Ramos (cell line): ENCODE data around the gene NRXN3.

Experiments used
- in situ Hi-C: fragments of 300-500 bp; cut with MboI; formaldehyde crosslinking; loops from one replicate; pipeline ENCODE4 v1.14.3; 2022; ENCODE audit warnings: low sequenced_read_pairs; ENCODE audit not compliant: unreplicated experiment

Gene NRXN3

GRCh38 chr14:78232231-78233000 lies 62.2 kb downstream of the NRXN3 start:
- in situ Hi-C loops: no loop called here

GRCh38 chr14:78238141-78238540 lies 68.0 kb downstream of the NRXN3 start:
- in situ Hi-C loops: no loop called here

GRCh38 chr14:78240567-78240966 lies 70.4 kb downstream of the NRXN3 start:
- in situ Hi-C loops: no loop called here

- in situ Hi-C loops: no loop called here
These were observed 71.9 kb downstream of the NRXN3 start for GRCh38 chr14:78242086-78242485.

GRCh38 chr14:78243187-78243586 lies 73.0 kb downstream of the NRXN3 start:
- in situ Hi-C loops: no loop called here

- in situ Hi-C loops: no loop called here
These were observed 75.1 kb downstream of the NRXN3 start for GRCh38 chr14:78245238-78245637.

GRCh38 chr14:78248501-78249090 lies 78.4 kb downstream of the NRXN3 start:
- in situ Hi-C loops: no loop called here

- in situ Hi-C loops: no loop called here
These were observed 81.1 kb downstream of the NRXN3 start for GRCh38 chr14:78251308-78251707.

GRCh38 chr14:78253986-78254385 lies 83.8 kb downstream of the NRXN3 start:
- in situ Hi-C loops: no loop called here

- in situ Hi-C loops: no loop called here
These were observed 84.8 kb downstream of the NRXN3 start for GRCh38 chr14:78254911-78255461.

- in situ Hi-C loops: no loop called here
These were observed 89.7 kb downstream of the NRXN3 start for GRCh38 chr14:78259831-78260230.

GRCh38 chr14:78278464-78279250 lies 108.5 kb downstream of the NRXN3 start:
- in situ Hi-C loops: no loop called here

- in situ Hi-C loops: no loop called here
These were observed 112.3 kb downstream of the NRXN3 start for GRCh38 chr14:78282437-78282836.

- in situ Hi-C loops: no loop called here
These were observed 116.0 kb downstream of the NRXN3 start for GRCh38 chr14:78286210-78286609.

GRCh38 chr14:78292003-78292402 lies 121.8 kb downstream of the NRXN3 start:
- in situ Hi-C loops: no loop called here

GRCh38 chr14:78297858-78298257 lies 127.7 kb downstream of the NRXN3 start:
- in situ Hi-C loops: no loop called here

- in situ Hi-C loops: no loop called here
These were observed 128.1 kb downstream of the NRXN3 start for GRCh38 chr14:78298298-78298697.

GRCh38 chr14:78302841-78303240 lies 132.7 kb downstream of the NRXN3 start:
- in situ Hi-C loops: no loop called here

GRCh38 chr14:78307671-78308070 lies 137.5 kb downstream of the NRXN3 start:
- in situ Hi-C loops: no loop called here

GRCh38 chr14:78308079-78308478 lies 137.9 kb downstream of the NRXN3 start:
- in situ Hi-C loops: no loop called here

- in situ Hi-C loops: no loop called here
These were observed 140.1 kb downstream of the NRXN3 start for GRCh38 chr14:78310272-78310671.
